ENCODE data around the gene RFX7.

DNA sequence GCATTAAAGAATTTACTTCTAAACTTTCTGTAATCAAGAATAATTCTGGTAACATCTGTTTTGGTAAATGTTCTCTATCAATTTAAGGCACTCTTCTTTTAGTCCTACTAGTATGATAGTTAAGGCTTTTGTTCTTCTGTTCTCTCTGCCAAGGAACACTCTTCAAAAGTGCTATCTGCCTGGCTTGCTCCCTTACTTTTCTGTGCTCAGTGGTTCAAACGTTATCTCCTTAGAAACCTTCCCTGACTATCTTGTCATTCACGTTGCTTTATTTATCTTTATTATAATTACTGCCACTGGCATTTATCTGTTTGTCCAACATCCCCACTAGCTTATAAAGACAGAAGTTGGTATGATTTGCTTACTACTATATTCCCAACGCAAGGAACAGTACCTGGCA lies 59.2 kb downstream of the RFX7 start:
- TF ChIP-seq, protein P1, sequence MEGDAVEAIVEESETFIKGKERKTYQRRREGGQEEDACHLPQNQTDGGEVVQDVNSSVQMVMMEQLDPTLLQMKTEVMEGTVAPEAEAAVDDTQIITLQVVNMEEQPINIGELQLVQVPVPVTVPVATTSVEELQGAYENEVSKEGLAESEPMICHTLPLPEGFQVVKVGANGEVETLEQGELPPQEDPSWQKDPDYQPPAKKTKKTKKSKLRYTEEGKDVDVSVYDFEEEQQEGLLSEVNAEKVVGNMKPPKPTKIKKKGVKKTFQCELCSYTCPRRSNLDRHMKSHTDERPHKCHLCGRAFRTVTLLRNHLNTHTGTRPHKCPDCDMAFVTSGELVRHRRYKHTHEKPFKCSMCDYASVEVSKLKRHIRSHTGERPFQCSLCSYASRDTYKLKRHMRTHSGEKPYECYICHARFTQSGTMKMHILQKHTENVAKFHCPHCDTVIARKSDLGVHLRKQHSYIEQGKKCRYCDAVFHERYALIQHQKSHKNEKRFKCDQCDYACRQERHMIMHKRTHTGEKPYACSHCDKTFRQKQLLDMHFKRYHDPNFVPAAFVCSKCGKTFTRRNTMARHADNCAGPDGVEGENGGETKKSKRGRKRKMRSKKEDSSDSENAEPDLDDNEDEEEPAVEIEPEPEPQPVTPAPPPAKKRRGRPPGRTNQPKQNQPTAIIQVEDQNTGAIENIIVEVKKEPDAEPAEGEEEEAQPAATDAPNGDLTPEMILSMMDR (IDR thresholded peaks at IDR 0.05), result no peak
- TF ChIP-seq NPAS2 (CRISPR knock-in tag; IDR thresholded peaks at IDR 0.05; ENCODE audit: borderline replicate concordance) (no peak), TP53 (CRISPR knock-in tag; IDR thresholded peaks at IDR 0.05) (no peak), ZNF302 (CRISPR knock-in tag; IDR thresholded peaks at IDR 0.05) (no peak), RNF2 (IDR thresholded peaks at IDR 0.05; ENCODE audit: borderline replicate concordance, low read depth) (no peak), POLR2A (IDR thresholded peaks at IDR 0.05; ENCODE audit: low read length) (no peak), CEBPB (IDR thresholded peaks at IDR 0.05) (no peak), ESRRA (IDR thresholded peaks at IDR 0.05; ENCODE audit: borderline replicate concordance, low read length) (no peak), BHLHE40 (IDR thresholded peaks at IDR 0.05; ENCODE audit: low read depth, low read length) (no peak), EP300 (IDR thresholded peaks at IDR 0.05) (no peak)
- TF ChIP-seq, protein P2, sequence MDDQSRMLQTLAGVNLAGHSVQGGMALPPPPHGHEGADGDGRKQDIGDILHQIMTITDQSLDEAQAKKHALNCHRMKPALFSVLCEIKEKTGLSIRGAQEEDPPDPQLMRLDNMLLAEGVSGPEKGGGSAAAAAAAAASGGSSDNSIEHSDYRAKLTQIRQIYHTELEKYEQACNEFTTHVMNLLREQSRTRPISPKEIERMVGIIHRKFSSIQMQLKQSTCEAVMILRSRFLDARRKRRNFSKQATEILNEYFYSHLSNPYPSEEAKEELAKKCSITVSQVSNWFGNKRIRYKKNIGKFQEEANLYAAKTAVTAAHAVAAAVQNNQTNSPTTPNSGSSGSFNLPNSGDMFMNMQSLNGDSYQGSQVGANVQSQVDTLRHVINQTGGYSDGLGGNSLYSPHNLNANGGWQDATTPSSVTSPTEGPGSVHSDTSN (IDR thresholded peaks at IDR 0.05), result no peak
- TF ChIP-seq, protein P3, sequence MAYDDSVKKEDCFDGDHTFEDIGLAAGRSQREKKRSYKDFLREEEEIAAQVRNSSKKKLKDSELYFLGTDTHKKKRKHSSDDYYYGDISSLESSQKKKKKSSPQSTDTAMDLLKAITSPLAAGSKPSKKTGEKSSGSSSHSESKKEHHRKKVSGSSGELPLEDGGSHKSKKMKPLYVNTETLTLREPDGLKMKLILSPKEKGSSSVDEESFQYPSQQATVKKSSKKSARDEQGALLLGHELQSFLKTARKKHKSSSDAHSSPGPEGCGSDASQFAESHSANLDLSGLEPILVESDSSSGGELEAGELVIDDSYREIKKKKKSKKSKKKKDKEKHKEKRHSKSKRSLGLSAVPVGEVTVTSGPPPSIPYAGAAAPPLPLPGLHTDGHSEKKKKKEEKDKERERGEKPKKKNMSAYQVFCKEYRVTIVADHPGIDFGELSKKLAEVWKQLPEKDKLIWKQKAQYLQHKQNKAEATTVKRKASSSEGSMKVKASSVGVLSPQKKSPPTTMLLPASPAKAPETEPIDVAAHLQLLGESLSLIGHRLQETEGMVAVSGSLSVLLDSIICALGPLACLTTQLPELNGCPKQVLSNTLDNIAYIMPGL (CRISPR knock-in tag; IDR thresholded peaks at IDR 0.05; ENCODE audit: borderline replicate concordance), result no peak
- TF ChIP-seq, protein P4, sequence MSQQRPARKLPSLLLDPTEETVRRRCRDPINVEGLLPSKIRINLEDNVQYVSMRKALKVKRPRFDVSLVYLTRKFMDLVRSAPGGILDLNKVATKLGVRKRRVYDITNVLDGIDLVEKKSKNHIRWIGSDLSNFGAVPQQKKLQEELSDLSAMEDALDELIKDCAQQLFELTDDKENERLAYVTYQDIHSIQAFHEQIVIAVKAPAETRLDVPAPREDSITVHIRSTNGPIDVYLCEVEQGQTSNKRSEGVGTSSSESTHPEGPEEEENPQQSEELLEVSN (IDR thresholded peaks at IDR 0.05; ENCODE audit: borderline replicate concordance, low read depth), result no peak
- TF ChIP-seq, protein P5, sequence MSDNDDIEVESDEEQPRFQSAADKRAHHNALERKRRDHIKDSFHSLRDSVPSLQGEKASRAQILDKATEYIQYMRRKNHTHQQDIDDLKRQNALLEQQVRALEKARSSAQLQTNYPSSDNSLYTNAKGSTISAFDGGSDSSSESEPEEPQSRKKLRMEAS (IDR thresholded peaks at IDR 0.05), result no peak

Data from A549 (cell line).